Activated CD8-positive, alpha-beta memory T cell treated with anti-CD3 and anti-CD28 coated beads for 36 hours (primary cell): ENCODE results near the gene DDX39A. TPM values are rescaled to one million over a fixed set of nuclear protein-coding genes. Genes with fewer than 3 reads are reported as not detected.

Experiments
- CTCF ChIA-PET: fragments of 350-600 bp; sonication (Branson Sonifier 250); formaldehyde crosslinking; loops from one replicate; lab custom pipeline; 2021; ENCODE audit warnings: antibody characterized with exemption; lab: Charles Lee
- POLR2A ChIA-PET: fragments of 350-600 bp; sonication (Branson Sonifier 250); formaldehyde crosslinking; loops from one replicate; lab custom pipeline; 2021; ENCODE audit warnings: antibody characterized with exemption; lab: Charles Lee
- total RNA-seq, 2 experiments: library from RNA; stranded (reverse); gene quantifications; one replicate each; pipeline ENCODE4 v1.2.3, GENCODE V29; 2021

Gene DDX39A
- total RNA-seq, 2 experiments from 2014 or later, result 276 to 286 TPM

DNA sequence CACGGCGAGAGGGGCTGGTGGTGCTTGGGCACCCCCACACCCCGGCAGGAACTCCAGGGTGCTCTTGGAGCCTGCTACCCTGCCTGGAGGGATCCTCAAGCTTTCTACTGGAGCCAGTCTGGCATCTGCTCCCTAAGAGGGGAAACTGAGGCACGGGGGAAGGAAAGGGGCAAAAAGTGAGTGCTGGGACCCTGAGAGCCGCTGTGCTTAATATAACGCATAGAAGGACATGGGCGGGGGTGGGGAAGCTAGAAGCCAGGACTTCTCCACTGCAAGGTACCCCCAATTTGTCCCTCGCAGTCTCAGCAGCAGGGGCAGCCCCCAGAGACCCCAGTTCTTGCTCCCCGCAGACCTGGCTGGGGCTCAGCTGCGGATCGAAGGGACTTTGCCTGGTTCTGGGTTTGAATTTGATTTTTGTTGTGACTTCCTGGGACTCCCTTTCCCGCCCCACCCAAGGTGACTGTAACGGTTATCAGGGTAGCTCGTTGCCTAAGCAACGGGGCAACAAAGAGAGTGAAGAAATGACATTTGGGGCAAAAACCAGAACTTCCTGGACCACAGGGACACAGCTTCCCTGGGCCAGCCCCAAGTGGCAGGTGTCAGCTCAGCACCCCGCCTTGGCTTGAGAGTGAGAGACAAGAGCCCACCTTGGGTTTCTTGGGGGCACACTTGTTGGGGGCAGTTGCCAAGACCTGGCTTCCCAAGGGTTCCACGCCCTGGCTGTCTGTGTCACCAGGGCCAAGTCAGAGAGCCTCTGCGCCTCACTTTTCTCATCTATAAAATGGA, 37.3 kb downstream of the DDX39A start:
- ChIA-PET POLR2A (interaction anchor here (0.6 to 4.8 kb wide), 11 partner anchors 9 to 395 kb away, joined by 3 to 87 read pairs (median 6); partner anchors contain the start of gene ASF1B), CTCF (interaction anchor here (0.7 to 5.5 kb wide), 9 partner anchors 13 to 245 kb away, joined by 3 to 50 read pairs (median 5); partner anchors contain the start of gene ASF1B)

DNA sequence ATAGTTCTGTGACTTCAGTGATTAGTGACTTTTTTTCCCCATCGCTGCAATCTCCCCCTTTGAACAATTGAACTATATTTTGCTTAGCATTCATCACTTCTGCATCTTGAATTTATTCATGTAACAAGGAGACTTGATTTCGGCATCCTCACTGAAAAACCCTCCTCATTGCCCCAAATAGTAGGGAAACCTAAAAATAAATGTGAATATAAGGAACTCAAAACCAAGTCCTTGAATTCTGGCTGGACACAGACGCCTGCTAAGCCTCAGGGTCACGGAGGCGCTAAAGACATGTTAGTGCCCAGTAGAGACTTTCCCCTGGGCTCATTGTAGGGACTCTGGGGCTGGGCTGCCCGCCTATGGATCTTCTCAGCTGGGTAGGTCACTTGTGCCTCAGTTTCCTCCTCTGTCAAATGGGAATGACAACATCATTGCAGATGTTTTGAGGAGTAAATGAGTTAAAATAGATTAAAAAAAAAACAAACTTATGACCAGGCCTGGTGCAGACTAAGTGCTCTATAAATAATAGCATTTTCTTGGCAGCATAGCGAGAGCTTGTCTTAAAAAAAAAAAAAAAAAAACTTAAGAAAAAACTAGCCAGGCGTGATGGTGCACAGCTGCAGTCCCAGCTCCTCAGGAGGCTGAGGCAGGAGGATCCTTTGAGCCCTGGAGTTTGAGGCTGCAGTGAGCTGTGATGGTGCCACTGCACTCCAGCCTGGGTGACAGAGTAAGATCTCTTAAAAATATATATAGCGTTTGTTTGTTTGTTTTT, 39.7 kb downstream of the DDX39A start:
- ChIA-PET POLR2A (interaction anchor here (0.6 to 2.4 kb wide), 2 partner anchors 22 to 37 kb away, joined by 4 to 6 read pairs; no protein-coding TSS in a partner anchor), CTCF (interaction anchor here (1.1 to 5.5 kb wide), 5 partner anchors 11 to 92 kb away, joined by 3 to 50 read pairs (median 10); no protein-coding TSS in a partner anchor)

DNA sequence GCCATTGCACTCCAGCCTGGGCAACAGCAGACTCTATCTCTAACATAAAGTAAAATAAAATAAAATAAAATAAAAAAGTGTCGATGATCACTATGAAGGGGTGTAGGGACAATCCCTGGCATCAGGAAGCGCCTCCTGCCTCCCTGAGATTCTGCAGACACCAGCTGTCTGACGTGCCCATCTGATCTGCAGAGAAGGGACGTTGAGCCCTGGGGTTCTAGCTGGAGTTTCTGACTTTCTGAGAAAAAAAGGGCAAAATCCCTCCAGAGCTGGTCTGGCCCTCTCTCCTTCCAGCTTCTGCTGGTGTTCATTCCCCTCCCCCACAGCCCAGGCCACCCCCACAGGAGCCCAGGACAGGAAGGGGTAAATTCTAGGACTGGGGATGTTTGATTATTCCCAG, 40.3 kb downstream of the DDX39A start:
- CTCF ChIA-PET, result interaction anchor here (0.5 to 1.5 kb wide), 2 partner anchors 23 to 36 kb away, joined by 3 to 4 read pairs; no protein-coding TSS in a partner anchor
- POLR2A ChIA-PET, result no interaction called here

DNA sequence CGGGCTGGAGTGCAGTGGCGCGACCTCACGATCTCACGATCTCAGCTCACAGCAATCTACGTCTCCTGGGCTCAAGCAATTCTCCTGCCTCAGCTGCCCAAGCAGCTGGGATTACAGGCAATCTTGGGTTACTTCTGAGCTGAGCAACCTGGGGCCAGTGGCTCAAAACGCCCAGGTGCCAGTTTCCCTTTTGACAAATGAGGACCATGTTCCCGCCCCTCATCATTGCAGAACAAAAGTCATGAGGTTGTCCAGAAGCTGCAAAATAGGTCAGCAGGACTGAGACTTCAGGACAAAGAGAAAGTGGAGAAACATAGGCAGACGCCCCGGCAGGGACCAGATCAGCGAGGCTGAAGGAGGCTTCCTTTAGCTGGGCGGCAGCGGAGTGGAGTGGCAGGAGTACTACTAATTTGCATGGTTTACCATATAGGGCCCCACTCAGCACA, 41.2 kb downstream of the DDX39A start:
- ChIA-PET POLR2A (interaction anchor here (0.7 kb wide), 1 partner anchor 30 kb away, joined by 4 read pairs; no protein-coding TSS in a partner anchor), CTCF (interaction anchor here (1.5 kb wide), 1 partner anchor 24 kb away, joined by 4 read pairs; no protein-coding TSS in a partner anchor)

DNA sequence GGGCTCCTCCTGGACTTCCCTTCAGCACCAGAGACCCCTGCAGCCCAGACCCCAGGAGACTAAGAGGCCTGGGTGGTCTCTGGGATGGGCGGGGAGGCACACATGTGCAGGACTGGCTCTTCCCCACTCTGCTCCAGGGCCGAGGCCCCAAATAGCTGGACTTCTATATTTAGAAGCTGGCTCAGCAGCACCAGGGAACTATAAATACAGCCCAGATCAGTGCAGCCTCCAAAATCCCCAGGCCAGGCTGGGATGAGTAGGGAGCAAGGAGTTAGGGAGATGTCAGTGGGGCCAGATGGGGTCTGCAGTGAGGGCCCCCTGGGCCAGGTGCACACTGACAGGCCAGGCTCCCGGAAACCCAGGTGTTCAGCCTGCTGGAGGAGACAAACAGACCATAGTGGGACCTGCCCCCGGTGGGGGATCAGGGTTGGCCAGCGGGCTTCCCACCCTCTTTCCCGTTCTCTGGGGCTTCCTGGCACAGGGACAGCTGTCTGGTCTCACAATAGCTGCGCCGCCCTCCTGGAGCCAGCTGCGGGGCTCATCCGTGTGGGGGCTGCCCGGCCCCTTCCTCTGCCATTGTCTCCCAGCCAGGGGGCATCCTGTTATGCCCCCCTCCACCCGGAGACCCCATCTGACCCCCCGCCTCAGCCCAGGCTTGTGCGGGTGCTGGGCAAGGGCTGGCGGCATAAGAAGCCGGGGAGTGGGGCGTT, 43.4 kb downstream of the DDX39A start:
- ChIA-PET CTCF (interaction anchor here (0.6 to 2.4 kb wide), 7 partner anchors 9 to 1617 kb away, joined by 3 to 7 read pairs (median 4); no protein-coding TSS in a partner anchor), POLR2A (interaction anchor here (0.5 to 1.5 kb wide), 6 partner anchors 9 to 101 kb away, joined by 3 to 8 read pairs (median 4); no protein-coding TSS in a partner anchor)

DNA sequence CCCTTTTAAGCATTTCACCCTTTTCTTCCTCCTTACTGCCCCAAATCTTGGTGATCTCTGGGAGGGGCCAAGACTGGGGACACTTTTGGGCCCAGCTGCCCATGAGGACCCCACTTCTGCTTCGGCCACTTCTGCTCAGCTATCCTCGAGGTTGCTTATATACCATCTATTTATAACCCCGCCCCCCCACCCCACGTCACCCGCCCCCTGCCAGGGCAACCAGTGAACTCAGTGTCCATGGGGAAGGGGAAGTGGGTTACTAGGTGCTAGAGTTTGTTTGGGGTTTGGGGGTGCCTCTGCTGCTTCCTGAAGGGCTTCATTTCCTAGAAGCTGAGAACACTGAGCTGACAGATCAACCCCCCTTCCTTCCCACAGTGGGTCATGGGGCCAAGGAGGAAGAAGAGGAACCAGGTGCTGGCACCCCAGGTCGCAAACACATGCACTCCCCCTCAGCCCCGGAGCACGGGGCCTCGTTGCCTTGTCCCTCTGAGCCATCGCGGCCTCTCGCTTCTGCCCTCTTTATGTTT, 44.0 kb downstream of the DDX39A start:
- ChIA-PET CTCF (interaction anchor here (0.6 to 2.4 kb wide), 6 partner anchors 9 to 613 kb away, joined by 3 to 7 read pairs (median 4); no protein-coding TSS in a partner anchor), POLR2A (interaction anchor here (0.6 to 1.5 kb wide), 7 partner anchors 9 to 147 kb away, joined by 3 to 8 read pairs (median 5); no protein-coding TSS in a partner anchor)

DNA sequence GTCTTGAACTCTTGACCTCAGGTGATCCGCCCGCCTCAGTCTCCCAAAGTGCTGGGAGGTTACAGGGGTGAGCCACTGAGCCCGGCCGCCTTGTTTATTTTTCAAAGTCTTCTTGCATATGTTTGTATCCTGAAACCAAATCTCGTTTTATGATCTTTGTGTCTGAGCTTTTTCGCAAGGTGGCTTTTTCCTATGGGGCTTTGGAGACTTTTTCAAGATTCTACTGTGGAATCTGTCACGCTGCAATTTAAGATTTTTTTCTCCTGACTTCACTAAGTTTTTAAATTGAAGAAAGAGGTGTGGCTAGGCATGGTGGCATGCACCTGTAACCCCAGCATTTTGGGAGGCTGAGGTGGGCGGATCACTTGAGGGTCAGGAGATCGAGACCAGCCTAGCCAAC, 44.8 kb downstream of the DDX39A start:
- CTCF ChIA-PET, result interaction anchor here (0.6 to 2.4 kb wide), 6 partner anchors 8 to 99 kb away, joined by 3 to 7 read pairs (median 4); no protein-coding TSS in a partner anchor
- POLR2A ChIA-PET, result interaction anchor here (0.7 to 1.5 kb wide), 5 partner anchors 9 to 226 kb away, joined by 3 to 8 read pairs (median 5); no protein-coding TSS in a partner anchor

DNA sequence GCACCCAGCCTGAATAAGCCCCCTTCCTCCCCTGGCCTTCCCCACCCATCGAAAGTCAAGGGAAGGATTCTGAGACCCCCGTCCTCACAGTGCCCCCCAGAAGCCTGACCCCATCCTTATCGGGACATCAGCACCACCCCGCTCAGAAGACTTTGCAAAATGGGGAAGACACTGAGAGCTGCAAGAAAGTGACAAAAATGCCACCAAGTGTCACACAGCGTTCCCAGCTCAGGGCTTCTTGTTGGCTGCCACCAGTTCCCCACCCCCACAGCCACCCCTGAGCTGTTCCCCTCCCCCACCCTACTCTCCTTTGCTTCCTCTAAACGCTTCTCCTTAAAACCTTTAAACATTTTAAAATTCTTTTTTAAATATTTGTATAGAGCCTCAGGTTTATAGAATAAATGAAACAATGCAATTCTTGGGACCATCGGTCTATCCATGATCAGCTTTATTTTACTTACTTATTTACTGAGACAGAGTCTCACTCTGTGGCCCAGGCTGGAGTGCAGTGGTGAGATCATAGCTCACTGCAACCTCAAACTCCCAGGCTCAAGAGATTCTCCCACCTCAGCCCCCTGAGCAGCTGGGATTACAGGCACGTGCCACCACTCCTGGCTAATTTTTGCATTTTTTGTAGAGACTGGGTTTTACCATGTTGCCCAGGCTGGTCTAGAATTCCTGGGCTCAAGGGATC, 46.6 kb downstream of the DDX39A start:
- POLR2A ChIA-PET, result interaction anchor here (0.6 to 1.5 kb wide), 4 partner anchors 9 to 42 kb away, joined by 4 to 8 read pairs (median 6); partner anchors contain the start of gene ADGRE5
- CTCF ChIA-PET, result interaction anchor here (1.2 kb wide), 1 partner anchor 9 kb away, joined by 3 read pairs; no protein-coding TSS in a partner anchor

DNA sequence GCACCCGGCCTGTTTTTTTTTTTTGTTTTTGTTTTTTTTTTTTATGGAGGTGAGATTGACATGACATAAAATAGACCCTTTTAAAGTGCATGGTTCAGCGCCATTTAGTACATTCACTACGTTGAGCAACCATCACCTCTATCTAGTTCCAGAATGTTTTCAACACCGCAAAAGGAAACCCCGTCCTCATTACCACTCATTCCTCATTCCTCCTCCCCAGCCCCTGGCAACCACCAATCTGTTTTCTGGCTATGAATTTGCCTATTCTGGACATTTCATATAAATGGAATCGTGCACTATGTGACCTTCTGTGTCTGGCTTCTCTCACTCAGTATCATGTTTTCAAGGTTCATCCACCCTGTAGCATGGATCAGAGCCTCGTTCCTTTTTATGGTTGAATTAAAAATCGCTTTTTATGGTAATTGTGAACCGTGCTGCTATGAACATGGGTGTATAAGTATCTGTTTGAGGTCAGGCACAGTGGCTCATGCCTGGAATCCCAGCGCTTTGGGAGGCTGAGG, 47.8 kb downstream of the DDX39A start:
- CTCF ChIA-PET, result interaction anchor here (5.4 kb wide), 1 partner anchor 11 kb away, joined by 50 read pairs; the partner anchor contains the start of gene ADGRE5
- POLR2A ChIA-PET, result interaction anchor here (5.6 kb wide), 1 partner anchor 11 kb away, joined by 87 read pairs; the partner anchor contains the start of gene ADGRE5

DNA sequence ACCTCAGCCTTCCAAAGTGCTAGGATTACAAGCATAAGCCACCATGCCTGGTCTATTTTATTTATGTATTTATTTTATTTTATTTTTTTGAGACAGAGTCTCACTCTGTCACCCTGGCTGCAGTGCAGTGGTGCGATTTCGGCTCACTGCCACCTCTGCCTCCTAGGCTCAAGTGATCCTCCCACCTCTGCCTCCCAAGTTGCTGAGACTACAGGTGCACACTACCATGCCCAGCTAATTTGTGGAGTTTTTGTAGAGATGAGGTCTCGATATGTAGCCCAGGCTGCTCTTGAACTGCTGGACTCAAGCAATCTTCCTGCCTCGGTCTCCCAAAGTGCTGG, 48.2 kb downstream of the DDX39A start:
- CTCF ChIA-PET, result interaction anchor here (5.4 kb wide), 1 partner anchor 11 kb away, joined by 50 read pairs; the partner anchor contains the start of gene ADGRE5
- POLR2A ChIA-PET, result interaction anchor here (5.6 kb wide), 1 partner anchor 11 kb away, joined by 87 read pairs; the partner anchor contains the start of gene ADGRE5

DNA sequence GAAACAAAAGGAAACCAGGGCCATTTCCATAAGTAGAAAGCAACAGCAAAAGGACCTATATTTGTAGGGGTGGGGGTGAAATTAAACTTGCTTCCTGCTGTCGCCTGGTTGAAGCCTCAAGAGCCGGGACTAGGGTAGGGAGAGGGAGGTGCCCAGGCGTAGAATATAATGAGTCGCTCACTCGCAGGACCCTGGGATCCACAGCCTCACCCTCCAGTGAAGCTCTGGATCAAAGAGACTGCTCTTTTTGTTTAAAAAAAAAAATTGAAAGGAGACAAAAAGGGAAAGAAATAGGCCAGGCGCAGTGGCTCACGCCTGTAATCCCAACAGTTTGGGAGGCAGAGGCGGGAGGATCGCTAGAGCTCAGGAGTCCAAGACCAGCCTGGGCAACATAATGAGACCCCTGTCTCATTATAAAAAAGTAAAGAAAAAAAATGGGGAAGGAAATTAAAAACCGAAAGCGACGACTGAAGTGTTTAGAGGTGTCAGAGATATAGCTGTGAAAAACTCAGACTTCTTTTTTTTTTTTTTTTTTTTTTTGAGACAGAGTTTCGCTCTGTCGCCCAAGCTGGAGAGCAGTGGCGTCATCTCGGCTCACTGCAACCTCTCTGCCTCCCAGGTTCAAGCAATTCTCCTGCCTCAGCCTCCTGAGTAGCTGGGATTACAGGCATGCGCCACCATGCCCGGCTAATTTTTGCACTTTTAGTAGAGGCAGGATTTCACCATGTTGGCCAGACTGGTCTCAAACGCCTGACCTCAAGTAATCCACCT, 48.8 kb downstream of the DDX39A start:
- POLR2A ChIA-PET, result interaction anchor here (0.7 to 5.6 kb wide), 2 partner anchors 12 to 45 kb away, joined by 3 to 87 read pairs; partner anchors contain the start of gene ADGRE5

DNA sequence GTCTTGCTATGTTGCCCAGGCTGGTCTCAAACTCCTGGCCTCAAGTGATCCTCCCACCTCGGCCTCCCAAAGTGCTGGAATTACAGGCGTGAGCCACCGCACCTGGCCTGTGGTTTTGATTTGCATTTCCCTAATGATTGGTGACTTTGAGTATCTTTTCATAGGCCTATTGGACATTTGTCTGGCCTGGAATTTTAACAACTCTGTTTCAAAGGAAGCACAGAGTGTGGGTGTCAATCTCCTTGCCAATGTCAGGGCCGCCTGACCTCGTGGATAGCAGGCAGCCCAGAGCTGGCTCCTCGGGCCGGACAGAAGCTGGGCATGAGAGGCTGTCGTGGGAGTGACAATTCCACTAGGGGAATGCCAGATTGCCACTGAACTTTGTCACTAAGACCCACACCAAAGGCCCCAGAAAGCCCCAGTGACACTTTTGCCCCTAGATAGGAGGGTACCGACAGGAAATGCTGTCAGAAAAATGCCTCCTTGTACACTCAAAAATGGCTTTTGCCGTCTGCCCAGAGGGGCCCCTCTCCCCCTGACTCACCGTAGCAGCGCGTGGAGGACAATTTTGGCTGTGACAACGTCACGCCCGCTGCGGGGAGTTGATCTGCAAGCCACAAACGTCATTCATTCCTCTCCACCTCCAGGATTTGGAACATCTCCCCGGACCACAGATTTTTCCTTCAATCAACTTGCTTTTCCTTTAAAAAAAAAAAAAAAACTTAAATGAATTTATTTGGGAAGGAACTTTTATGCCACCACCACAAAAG, 49.6 kb downstream of the DDX39A start:
- ChIA-PET POLR2A (interaction anchor here (0.7 to 5.6 kb wide), 3 partner anchors 13 to 46 kb away, joined by 3 to 87 read pairs (median 8); partner anchors contain the start of gene ADGRE5), CTCF (interaction anchor here (0.7 to 5.4 kb wide), 3 partner anchors 13 to 32 kb away, joined by 4 to 50 read pairs (median 14); partner anchors contain the start of gene ADGRE5)

More for the DNA sequence above, 48.8 kb downstream of the DDX39A start:
- CTCF ChIA-PET, result interaction anchor here (0.7 to 5.4 kb wide), 2 partner anchors 12 to 31 kb away, joined by 4 to 50 read pairs; partner anchors contain the start of gene ADGRE5

DNA sequence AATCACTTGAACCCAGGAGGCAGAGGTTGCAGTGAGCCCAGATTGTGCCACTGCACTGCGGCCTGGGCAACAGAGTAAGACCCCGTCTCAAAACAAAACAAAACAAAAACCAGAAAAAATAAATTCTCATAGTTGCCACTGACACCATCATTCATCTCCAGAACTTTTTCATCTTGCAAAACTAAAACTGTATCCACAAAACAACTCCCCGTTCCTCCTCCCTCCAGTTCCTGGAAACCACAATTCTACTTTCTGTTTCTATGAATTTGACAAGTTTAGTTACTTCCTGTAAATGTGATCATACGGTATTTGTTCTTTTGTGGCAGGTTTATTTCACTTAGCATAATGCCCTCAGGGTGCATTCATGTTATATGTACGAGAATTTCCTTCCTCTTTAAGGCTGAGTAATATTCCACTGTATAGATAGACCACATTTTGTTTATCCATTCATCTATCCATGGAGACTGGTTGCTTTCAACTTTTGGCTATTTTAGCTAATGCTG, 51.1 kb downstream of the DDX39A start:
- ChIA-PET CTCF (interaction anchor here (0.6 to 5.4 kb wide), 6 partner anchors 10 to 111 kb away, joined by 3 to 50 read pairs (median 5); partner anchors contain the start of gene ADGRE5), POLR2A (interaction anchor here (1.1 to 5.6 kb wide), 2 partner anchors 14 to 52 kb away, joined by 4 to 87 read pairs; partner anchors contain the start of gene ADGRE5)

DNA sequence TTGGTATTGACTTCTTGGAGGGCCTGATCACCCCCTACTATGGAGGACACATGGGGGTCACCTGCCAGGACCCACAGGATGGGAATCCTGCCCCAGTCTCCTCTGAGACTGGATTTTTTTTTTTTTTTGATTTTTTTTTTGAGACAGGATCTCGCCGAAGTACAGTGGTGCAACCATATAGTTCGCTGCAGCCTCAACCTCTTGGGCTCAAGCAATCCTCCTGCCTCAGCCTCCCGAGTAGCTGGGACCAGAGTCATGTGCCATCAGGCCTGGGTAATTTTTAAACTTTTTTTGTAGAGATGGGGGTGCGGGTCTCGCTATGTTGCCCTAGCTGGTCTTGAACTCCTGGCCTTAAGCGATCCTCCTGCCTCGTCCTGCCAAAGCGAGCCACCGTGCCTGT, 52.1 kb downstream of the DDX39A start:
- POLR2A ChIA-PET, result interaction anchor here (0.6 to 5.6 kb wide), 2 partner anchors 10 to 15 kb away, joined by 4 to 87 read pairs; partner anchors contain the start of gene ADGRE5

More for the DNA sequence above, 52.1 kb downstream of the DDX39A start:
- CTCF ChIA-PET, result interaction anchor here (1.3 to 5.4 kb wide), 7 partner anchors 8 to 39 kb away, joined by 3 to 50 read pairs (median 7); partner anchors contain the start of gene ADGRE5
